Activated T-helper 1 cell treated with anti-CD3 and anti-CD28 coated beads, Interleukin-12 subunit alpha, Interleukin-12 subunit beta, Interleukin-2, Interleukin-4 antibody, amounts not matched to agents 30 ng/mL and 10 ng/mL and 1 ng/mL, durations not matched to agents 14 hours and 24 hours and 36 hours (primary cell): Measurements from ENCODE around the gene AKAP8. TPM values are rescaled to one million over a fixed set of nuclear protein-coding genes. Genes with fewer than 3 reads are reported as not detected.
A peak's percentile ranks its signal among the peaks of the same experiment; 100 is the strongest.

Experiments used
- DNase-seq: peaks from one replicate; pipeline ENCODE4 v3.0.0; 2021; ENCODE audit warnings: low spot score
- H3K27ac Mint-ChIP-seq: one replicate; pipeline ENCODE4 v1.8.0; 2021; ENCODE audit warnings: mild to moderate bottlenecking, mixed read lengths
- H3K27me3 Mint-ChIP-seq: one replicate; pipeline ENCODE4 v1.8.0; 2022; ENCODE audit warnings: mild to moderate bottlenecking, moderate library complexity, mixed read lengths; ENCODE audit not compliant: insufficient read depth
- H3K36me3 Mint-ChIP-seq: one replicate; pipeline ENCODE4 v1.8.0; 2021; ENCODE audit warnings: low read depth, mixed read lengths
- H3K4me1 Mint-ChIP-seq: one replicate; pipeline ENCODE4 v1.8.0; 2021; ENCODE audit warnings: low read depth, mixed read lengths
- H3K4me3 Mint-ChIP-seq: one replicate; pipeline ENCODE4 v1.8.0; 2021; ENCODE audit warnings: mild to moderate bottlenecking, moderate library complexity, mixed read lengths
- H3K9me3 Mint-ChIP-seq: one replicate; pipeline ENCODE4 v1.8.0; 2021; ENCODE audit warnings: mixed read lengths
- intact Hi-C: fragments of 100-400 bp; cut with micrococcal nuclease; formaldehyde crosslinking; loops from one replicate; pipeline ENCODE4 v1.15.1; 2024
- total RNA-seq: library from RNA; stranded (reverse); gene quantifications from 2 replicates; pipeline ENCODE4 v1.2.3, GENCODE V29; 2022

Gene AKAP8
- total RNA-seq, 1 donor from 2014 or later, result 52.7 TPM

DNA sequence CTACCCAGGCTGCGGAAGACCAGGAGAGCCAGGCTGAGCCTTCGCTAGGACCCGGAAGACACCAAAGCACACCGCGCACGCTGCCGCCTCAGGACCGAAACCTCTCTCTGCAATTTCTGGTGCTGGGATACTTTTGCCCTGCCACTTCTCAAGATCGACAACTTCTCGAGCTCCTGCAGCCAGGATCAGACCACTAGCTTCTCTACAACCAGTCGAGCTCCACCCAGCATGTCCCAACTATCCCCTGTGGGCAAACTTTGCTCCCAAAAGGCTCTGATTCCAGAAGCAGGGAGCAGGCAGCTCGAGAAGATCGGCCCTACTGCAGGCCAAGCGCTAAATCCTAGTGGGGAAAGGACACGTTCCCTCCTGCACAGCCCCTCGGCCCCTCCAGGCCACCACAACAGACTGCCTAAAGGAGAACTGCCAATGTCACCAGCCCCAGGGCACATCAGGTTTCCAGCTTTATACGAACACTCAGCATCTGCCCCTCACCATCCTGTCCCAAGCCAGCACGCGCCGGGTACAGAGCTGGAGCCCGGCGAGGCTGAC is 979 bp downstream of the AKAP8 start:
- Mint-ChIP-seq H3K27me3 (no peaks in the 10 kb centered on the region), H3K36me3 (peaks cover 19% of the 10 kb centered on the region), H3K27ac (peak overlapping the region; percentile 95), H3K4me3 (peak overlapping the region; percentile 98), H3K4me1 (peaks cover 35% of the 10 kb centered on the region), H3K9me3 (no peaks in the 10 kb centered on the region)
- DNase-seq, result peak; percentile 41
- intact Hi-C loops, result loop anchor here (1.0 kb wide), 8 partner anchors 41 to 253 kb away; a partner anchor contains a TSS

DNA sequence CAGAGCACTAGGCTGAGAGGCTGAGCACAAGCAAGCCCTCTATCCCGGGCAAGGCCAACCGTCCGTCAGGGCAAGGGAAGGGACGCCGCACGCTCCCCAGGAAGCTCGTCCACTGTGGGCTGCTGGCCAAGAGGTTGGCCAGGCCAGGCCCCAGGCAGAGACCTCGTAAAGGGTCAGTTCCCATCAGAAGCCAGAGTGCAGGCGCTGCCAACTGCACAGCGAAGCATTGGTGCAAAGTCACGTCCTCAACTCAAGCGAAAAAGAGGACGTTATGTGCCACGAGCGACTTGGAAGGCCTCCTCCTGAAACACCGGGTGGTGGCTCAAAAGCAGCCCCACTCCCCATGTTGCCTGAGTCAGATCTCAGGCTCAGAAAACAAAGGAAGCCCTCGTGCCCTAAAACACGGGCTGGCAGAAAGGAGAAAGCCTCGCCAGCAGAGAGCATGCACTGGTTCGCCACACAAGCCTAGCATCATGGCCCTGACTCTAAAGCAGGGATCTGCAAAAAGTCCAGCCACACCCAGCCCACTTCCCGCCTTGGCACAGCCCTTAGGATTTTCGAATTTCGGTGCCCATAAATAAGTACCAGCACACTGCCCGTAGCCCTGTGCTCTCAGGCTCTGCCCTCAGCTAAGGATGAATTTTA is 4.7 kb downstream of the AKAP8 start:
- no peak overlapping the region for H3K27ac Mint-ChIP-seq
- H3K4me3 Mint-ChIP-seq, result no peak overlapping the region
- no peaks in the 10 kb centered on the region for H3K9me3 Mint-ChIP-seq
- DNase-seq, result no peak
- peaks cover 19% of the 10 kb centered on the region for H3K4me1 Mint-ChIP-seq
- intact Hi-C loops, result no loop called here
- peaks cover 28% of the 10 kb centered on the region for H3K36me3 Mint-ChIP-seq
- no peaks in the 10 kb centered on the region for H3K27me3 Mint-ChIP-seq

GRCh38 chr19:15374105-15374651 is 5.4 kb downstream of the AKAP8 start:
- Mint-ChIP-seq H3K4me1 (peaks cover 19% of the 10 kb centered on the region), H3K27me3 (no peaks in the 10 kb centered on the region), H3K36me3 (peaks cover 27% of the 10 kb centered on the region), H3K27ac (no peak overlapping the region), H3K9me3 (no peaks in the 10 kb centered on the region), H3K4me3 (no peak overlapping the region)
- DNase-seq, result no peak
- intact Hi-C loops, result no loop called here

DNA sequence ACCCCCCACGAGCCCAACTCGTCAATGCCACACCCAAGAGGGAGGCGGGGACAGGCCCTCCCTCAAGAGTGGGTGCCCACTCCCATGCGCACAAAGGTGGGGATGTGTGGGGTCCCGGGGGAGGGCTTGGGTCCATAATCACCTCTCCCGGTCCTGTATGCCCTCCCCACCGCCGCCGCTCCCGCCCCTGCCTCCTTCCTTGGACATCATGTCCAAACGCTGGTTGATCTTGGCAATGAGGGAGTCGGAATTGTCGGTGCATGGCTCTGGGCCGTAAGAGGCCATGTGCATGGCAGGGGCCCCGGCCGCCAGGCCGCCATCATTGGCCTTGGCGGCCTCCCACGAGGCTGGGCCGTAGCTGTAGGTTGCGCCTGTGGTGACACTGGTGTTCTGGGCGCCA is 5.9 kb downstream of the AKAP8 start:
- DNase-seq, result no peak
- no peak overlapping the region for H3K4me3 Mint-ChIP-seq
- intact Hi-C loops, result no loop called here
- no peaks in the 10 kb centered on the region for H3K9me3 Mint-ChIP-seq
- no peak overlapping the region for H3K27ac Mint-ChIP-seq
- peaks cover 29% of the 10 kb centered on the region for H3K36me3 Mint-ChIP-seq
- peaks cover 19% of the 10 kb centered on the region for H3K4me1 Mint-ChIP-seq
- no peaks in the 10 kb centered on the region for H3K27me3 Mint-ChIP-seq

- H3K4me3 Mint-ChIP-seq, result no peak overlapping the region
- intact Hi-C loops, result no loop called here
Measured at GRCh38 chr19:15372891-15373301, 6.7 kb downstream of the AKAP8 start.

GRCh38 chr19:15372470-15372869 is 7.1 kb downstream of the AKAP8 start:
- no peak for DNase-seq
- no peaks in the 10 kb centered on the region for H3K9me3 Mint-ChIP-seq
- H3K27me3 Mint-ChIP-seq, result no peaks in the 10 kb centered on the region
- H3K4me3 Mint-ChIP-seq, result no peak overlapping the region
- peaks cover 26% of the 10 kb centered on the region for H3K36me3 Mint-ChIP-seq
- H3K27ac Mint-ChIP-seq, result peak overlapping the region; percentile 81
- intact Hi-C loops, result no loop called here
- H3K4me1 Mint-ChIP-seq, result peaks cover 10% of the 10 kb centered on the region

More at GRCh38 chr19:15372891-15373301, 6.7 kb downstream of the AKAP8 start:
- Mint-ChIP-seq H3K4me1 (peaks cover 13% of the 10 kb centered on the region), H3K27ac (no peak overlapping the region), H3K36me3 (peaks cover 26% of the 10 kb centered on the region), H3K27me3 (no peaks in the 10 kb centered on the region), H3K9me3 (no peaks in the 10 kb centered on the region)
- no peak for DNase-seq

- peaks cover 6% of the 10 kb centered on the region for H3K4me1 Mint-ChIP-seq
- intact Hi-C loops, result no loop called here
- no peak overlapping the region for H3K27ac Mint-ChIP-seq
- H3K9me3 Mint-ChIP-seq, result no peaks in the 10 kb centered on the region
- no peaks in the 10 kb centered on the region for H3K27me3 Mint-ChIP-seq
- H3K4me3 Mint-ChIP-seq, result no peak overlapping the region
- H3K36me3 Mint-ChIP-seq, result peaks cover 23% of the 10 kb centered on the region
- no peak for DNase-seq
Measured at GRCh38 chr19:15371786-15372380, 7.7 kb downstream of the AKAP8 start.

DNA sequence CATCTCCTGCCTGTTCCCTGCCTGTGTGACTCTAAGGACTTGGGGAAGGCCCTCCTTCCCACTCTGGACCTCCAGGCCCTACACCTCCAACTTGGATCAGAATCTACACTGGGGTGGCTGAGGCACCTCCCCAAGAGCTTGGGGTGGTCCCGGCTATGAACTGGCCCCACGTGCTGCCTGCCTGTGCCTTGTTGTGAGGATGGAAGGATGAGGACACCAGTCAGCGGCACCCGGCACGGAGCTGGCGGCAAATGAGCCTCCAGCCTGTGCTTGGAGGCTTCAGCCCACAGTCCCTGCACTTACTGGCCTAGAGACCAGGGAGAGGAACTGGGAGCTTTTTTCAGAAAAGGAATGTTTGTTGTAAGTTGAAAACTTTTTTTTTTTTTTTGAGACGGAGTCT is 8.5 kb downstream of the AKAP8 start:
- Mint-ChIP-seq H3K36me3 (peaks cover 23% of the 10 kb centered on the region), H3K4me1 (no peaks in the 10 kb centered on the region), H3K4me3 (no peak overlapping the region), H3K27me3 (no peaks in the 10 kb centered on the region), H3K27ac (no peak overlapping the region), H3K9me3 (no peaks in the 10 kb centered on the region)
- intact Hi-C loops, result no loop called here
- DNase-seq, result no peak

GRCh38 chr19:15369594-15369891 is 10.0 kb downstream of the AKAP8 start:
- Mint-ChIP-seq H3K36me3 (peaks cover 23% of the 10 kb centered on the region), H3K4me3 (no peak overlapping the region), H3K4me1 (no peaks in the 10 kb centered on the region), H3K27ac (no peak overlapping the region), H3K27me3 (no peaks in the 10 kb centered on the region), H3K9me3 (no peaks in the 10 kb centered on the region)
- intact Hi-C loops, result no loop called here
- no peak for DNase-seq

DNA sequence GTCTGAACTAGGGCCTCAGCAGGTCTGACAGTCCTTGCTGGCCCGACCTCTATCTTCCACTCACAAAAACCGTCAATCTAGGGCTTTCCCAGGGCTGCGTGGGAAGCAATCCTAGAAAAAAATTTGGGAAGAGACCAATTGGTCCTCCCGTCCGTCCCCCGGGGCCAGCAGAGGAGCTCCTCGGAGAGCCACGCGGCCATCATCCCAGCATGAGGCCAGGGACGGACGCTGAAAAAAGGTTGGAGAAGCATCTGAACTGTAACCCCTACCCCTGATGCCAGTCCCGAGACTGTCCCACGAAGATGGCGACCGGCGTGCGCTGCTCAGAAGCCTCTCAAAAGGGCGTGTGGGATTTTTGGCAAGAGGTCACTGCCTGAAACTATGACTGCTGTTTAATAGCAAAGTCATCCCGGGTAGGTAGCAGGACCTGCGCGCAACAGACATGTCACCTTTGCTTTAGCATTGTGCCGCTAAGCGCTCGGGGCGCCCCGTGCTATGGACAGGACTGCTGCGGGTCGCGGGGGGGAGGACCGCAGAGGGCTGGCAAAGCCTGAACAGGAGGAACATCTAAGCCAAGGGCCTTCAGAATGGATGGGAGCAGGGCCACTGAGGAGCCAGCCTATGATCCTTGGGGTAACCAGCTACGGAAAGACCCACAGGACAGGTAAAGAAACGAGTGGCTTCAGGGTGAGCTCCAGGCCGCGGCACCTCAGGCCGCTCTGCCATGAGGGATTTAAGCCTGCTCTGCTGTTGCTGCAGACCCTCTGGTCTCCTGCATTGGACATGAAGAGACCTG is 10.6 kb downstream of the AKAP8 start:
- H3K4me1 Mint-ChIP-seq, result no peaks in the 10 kb centered on the region
- no peaks in the 10 kb centered on the region for H3K9me3 Mint-ChIP-seq
- no peak overlapping the region for H3K4me3 Mint-ChIP-seq
- no peaks in the 10 kb centered on the region for H3K27me3 Mint-ChIP-seq
- peak overlapping the region; percentile 29 for H3K27ac Mint-ChIP-seq
- DNase-seq, result no peak
- peaks cover 23% of the 10 kb centered on the region for H3K36me3 Mint-ChIP-seq
- intact Hi-C loops, result no loop called here

DNA sequence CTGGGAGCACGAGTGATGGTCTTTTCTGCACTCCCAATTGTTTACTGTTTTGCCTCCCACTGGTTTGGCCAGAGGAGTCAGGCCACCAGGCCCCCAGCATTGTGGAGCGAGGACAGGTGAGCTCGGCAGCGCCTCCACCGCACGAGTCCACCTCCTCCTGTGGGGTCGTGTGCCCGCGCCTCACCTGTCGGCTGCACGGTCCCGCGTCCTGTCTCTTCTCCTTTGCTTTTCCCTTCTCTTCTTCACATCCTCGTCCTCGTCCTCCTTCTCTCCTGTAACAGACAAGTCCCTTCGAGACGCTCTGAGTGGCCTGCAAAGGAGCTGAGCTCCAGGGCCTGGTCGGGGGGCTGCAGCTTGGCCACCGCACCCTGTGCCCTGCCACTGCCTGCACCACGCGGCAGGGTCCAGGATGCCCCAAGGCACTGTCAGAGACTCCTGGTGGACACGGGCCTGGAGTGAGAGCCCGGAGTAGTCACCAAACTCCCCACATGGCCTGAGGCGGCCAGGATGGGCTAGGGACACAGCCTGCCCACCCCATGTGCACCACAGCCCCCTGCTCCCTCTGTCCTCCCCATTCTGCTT is 11.4 kb downstream of the AKAP8 start:
- no peaks in the 10 kb centered on the region for H3K27me3 Mint-ChIP-seq
- H3K4me3 Mint-ChIP-seq, result no peak overlapping the region
- no peak for DNase-seq
- H3K27ac Mint-ChIP-seq, result no peak overlapping the region
- peaks cover 23% of the 10 kb centered on the region for H3K36me3 Mint-ChIP-seq
- no peaks in the 10 kb centered on the region for H3K4me1 Mint-ChIP-seq
- intact Hi-C loops, result no loop called here
- H3K9me3 Mint-ChIP-seq, result no peaks in the 10 kb centered on the region

GRCh38 chr19:15367439-15367838 is 12.1 kb downstream of the AKAP8 start:
- Mint-ChIP-seq H3K4me1 (no peaks in the 10 kb centered on the region), H3K27ac (no peak overlapping the region), H3K4me3 (no peak overlapping the region), H3K36me3 (peaks cover 20% of the 10 kb centered on the region), H3K27me3 (no peaks in the 10 kb centered on the region), H3K9me3 (no peaks in the 10 kb centered on the region)
- intact Hi-C loops, result no loop called here
- DNase-seq, result no peak
